T follicular helper cell (primary cell): ENCODE data around the gene SPECC1L.

Experiments used
- DNase-seq: peaks from one replicate; pipeline ENCODE4 v3.0.0-alpha.2; 2020; ENCODE audit warnings: low read depth

Gene SPECC1L

DNA sequence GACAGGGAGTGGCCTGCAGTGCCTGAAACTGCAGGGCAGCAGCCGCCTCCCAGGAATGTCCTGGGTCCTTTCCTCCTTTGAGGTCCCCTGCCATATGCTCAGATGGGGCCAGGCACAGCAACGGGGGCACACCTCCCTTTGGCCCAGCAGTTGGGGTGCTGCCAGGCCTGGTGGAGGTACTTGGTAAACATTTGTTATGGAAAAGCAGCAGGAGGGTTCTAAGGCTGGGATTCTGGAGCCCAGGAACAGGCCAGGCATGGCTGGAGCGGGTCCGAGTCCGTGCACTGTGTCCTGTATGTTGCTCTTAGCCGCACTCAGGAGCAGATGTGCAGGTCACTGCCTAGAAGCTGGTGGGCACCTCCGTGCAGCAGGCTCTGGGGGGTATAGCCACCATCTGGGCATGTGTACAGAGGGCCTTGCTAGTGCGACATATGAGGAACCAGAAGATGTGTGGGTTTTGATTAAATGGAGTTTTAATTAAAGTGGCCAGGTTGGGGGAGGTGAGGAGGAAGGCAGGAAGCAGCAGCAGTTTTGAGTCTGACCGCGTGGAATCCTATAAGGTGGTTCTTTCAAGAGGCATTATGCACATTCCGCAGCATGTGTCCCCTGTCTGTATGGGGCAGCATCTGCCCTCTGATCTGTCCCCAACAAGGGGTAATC, 158.2 kb downstream of the SPECC1L start:
- no peak for DNase-seq

DNA sequence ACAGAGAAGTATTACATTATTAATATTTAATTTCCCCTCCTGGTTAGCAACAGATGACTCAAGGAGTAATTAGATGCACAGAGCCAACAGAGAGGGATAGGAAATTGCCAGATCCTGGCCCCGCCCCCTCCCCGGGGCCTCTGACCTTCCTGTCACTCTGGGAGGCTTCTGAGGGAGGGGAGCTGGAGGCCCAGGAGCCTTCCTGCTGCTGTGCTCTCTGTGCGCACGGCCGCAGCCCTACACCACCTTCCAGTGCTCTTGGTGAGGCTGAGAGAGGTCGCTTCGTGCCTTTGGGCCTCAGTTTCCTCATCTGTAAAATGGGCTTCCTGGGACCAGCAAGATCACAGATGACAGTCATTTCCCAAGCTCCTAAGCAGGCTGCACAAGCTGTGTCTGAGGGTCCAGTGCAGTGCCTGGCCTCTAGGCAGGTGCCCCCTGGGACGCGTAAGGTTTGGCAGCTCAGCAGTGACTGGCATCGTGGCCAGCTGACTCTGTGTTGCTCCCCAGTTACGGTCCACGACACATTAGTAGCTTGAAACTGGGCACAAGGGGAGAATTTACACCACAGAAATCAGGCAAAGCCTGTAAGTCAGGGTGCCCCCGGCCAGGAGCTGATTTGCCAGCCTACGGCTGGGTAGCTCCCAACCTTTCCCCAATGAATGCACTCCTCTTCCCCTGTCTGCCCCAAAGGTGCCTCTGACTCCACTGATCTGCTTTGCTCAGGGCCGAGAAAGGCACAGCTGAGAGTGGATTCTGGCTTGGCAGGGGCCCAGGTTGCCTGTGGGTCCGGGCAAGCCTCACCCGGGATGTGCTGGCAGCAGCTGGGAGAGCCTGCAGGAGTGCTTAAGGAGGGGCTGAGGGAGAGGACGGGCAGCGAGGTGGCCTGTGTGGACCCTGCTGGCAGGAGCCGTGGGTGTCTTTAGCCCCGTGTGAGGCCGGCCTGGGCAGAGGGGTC, 159.1 kb downstream of the SPECC1L start:
- peak; percentile 40 for DNase-seq

DNA sequence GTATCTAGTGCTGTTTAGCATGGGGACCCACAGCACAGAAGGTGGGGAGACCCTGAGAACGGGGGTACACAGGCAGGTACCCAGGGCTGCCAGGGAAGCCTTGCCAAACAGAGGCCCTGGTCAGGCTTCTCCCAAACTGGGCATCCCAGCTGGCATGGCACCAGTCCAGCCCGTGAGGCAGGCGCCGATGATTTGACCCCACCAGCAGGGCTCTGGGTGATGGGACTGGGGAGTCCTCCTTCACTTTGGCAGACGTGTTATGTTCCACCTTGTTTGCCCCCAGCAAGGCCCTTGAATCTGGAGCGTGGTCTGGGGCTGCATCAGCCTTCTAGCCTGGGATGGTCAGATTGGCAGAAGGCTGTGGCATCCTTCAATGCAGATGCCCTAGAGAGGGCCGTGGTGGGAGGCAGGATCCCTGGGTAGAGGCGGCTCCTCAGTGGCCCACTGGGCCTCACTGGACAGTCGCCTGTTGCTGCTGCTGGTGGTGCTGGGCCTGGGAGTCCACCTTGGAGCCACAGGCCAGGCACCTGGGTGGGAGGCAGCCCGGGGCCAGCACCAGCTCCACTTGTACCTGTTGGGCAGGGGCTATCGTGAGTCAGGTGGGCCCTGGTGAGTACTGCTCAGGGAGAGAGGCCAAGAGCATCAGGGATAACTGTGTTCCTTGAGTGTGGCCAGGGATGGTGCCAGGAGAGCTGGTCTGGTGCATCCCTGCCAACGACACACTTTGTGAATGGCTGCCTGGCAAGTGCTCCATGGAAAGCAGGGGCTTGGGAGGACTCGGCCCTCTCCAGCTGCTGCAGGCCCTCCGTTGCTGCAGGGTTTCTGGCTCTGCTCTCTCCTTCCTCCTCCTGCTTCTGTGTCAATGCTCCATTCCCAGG, 160.0 kb downstream of the SPECC1L start:
- no peak for DNase-seq

DNA sequence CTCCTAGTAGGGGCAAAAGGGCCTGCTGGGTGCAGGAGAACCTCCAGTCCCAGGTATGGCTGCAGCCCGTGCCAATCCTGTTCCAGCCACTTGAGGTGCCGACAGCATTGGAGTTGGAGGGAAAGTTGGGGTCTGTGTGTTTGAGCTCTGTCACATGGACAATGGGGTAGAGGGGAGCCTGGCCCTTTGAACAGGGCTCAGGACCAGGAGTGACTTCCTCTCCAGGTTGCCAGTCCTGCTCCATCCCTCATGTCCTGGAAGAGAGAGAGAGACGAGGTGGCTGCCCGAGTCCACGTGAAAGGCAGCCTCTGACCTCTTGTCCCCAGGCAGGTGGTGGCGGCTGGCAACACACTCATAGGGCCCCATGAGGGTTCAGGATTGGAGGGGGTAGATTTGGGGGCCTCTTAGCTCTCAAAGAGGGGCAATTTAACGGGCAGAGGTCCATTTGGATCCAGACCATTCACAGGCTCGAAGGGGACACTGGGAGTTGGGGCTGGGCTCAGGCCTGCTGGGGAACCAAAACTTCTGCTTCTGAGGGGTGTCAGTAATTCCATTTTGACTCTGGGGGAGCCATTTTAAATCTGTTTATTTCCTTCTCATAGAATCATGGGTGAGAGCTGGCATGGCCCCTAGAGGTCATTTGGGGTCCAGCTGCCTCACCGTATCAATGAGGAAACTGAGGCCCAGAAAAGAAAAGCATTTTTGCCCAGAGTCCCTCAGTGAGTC, 160.8 kb downstream of the SPECC1L start:
- no peak for DNase-seq

DNA sequence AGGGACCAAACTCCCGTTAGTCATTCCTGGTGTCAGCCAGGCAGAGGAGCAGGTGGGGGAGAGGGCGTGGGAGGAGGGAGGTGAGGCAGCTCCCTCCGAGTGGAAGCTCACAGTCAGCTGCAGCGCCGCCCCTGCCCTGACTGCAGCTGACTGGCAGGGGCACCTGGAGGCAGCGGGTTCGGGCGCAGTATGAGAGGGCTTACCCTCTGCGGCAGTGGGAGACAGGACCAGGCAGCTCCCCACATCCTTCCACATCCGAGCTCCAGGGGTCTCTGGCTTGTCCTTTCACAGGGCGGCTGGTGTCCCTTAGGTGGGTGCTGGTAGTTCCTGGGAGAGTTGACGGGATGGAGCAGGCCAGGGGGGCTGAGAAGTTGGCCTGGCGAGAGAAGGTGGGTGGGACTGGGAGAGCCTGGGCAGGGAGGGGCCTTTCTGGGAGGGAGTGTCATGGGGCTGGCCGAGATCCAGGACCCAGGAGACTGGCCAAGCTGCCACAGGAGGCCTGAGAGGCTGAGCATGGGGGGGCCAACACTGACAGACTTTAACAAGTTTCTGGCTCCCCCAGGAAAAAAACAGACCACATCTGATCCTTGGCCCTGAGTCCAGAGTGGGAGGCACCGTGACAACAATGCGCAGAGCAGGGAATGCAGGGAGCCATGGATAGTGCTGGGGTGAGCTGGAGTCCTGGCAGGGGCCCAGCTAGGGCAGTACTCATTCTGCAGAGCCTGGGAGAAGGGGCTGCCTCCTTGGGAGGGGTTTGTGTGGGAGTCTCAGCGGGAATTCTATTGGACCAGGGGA, 161.6 kb downstream of the SPECC1L start:
- DNase-seq, result no peak

DNA sequence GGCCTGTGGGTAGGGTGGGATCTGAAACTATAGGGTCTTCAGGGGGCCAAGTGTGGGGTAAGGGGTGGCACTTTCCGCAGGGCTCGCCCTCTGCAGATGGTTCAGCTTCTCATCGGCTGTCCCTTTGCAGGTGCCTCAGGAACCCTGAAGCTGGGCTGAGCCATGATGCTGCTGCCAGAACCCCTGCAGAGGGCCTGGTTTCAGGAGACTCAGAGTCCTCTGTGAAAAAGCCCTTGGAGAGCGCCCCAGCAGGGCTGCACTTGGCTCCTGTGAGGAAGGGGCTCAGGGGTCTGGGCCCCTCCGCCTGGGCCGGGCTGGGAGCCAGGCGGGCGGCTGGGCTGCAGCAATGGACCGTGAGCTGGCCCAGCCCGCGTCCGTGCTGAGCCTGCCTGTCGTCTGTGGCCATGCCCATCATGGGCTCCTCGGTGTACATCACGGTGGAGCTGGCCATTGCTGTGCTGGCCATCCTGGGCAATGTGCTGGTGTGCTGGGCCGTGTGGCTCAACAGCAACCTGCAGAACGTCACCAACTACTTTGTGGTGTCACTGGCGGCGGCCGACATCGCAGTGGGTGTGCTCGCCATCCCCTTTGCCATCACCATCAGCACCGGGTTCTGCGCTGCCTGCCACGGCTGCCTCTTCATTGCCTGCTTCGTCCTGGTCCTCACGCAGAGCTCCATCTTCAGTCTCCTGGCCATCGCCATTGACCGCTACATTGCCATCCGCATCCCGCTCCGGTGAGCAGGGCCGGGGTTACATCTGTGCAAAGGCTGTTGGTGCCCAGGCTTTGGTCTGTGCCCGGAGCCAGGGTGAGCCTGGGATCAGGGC, 162.6 kb downstream of the SPECC1L start:
- DNase-seq, result no peak

DNA sequence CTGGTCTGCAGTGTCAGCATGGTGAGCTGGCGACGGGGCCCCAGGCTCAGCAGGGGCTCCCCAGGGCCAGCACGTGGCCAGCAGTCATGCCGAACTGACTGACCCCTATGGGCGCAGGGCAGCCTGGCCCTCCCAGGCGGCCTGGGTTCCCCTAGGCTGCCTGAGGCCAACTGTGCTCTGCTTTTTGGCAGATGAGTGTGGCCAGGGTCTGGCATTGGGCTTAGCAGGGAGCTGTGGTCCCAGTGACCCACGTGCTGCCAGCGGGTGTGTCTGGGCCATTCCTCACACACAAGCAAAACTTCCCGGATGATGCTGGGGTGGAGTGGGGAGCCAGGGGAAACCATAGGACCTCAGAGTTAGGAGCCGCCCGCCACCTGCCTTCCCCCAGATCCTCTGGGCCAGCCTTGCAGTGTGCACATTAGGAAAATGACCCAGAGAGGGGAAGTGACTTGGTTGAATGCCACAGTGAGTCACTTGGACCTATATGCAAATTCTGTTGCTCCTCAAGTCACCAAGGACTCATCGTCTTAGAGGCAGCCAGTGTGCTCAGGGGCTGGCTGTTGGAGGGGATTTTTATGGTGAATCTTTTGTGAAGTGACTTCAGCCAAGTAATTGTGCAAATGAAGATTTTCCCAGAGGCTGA, 163.3 kb downstream of the SPECC1L start:
- no peak for DNase-seq

DNA sequence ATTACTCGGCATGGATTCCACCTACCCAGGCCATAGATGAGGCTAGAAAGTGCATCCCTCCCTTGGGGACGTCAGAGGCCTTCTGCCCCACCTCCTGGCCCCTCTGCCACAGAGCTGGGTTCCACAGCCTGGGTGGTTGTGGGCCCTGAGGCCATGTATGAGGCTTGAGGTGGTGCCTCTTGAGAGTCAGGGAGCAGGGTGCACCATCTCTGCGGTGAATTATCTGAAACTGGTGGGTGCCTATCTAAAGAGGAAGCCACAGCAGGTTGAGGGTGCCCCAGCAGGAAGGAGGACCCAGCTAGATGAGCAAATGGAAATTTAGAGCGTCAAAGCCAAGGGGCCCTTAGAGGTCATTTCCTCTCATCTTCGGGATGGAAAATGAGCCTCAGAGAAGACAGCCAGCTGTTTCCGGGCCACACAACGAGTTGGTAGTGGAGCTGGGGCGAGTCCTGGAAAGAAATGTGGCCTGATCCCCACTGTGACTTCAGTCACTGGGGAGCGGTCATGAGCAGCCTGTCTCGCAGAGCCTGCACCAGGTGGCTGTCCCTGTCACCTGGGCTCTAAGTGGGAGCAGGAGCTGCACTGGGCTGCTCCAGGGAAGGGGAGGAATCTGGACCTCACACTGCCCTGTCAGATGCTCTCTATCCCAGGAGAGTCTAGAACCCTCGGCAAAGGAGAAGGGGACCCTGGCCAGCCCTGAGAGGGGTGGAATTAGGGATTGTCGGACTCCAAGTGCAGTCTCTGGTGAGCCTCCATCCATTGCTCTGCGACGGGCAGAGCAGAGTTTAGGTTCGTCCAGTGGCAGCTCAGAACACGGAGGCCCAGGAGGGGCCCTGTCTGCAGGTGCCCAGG, 164.1 kb downstream of the SPECC1L start:
- peak; percentile 52 for DNase-seq

DNA sequence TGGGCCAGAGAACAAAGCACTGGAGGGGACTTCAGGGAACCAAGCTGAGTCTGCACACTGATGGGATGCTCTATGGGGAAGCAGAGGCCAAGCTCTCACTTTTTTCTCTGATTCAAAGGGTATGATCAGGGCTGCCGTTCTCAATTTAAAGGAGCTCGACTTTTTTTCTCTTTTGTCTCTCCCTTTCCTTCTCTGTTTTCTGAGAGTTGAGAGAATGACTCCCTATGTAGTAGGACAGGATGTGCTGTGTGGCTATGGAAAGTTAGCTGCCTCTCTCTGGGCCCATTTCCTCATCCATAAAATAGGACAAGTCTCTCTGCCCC, 164.7 kb downstream of the SPECC1L start:
- DNase-seq, result no peak

DNA sequence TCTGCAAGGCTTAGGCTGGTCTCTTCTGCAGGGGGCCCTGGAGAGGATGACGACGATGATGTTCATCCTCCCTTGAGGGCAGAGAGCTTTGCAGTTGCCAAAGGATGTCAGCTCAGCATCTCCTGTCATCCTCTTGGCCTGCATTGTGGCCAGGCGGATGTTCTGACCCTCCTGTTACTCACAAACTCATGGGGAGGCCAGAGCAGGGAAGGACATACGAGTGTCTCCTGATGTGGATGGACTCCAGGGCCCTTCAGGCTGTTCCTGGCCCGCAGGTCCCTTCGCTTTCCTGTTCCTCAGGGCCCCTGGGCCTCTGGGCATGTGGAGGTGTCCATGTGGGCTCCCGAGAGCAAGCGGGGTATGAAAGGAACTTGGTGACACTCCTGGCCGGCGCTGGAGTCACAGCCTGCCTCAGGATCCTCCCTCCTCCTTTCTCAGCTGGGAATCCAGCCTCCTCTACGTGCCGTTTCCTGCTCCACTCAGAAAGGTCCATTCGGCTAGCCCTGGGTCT, 165.3 kb downstream of the SPECC1L start:
- DNase-seq, result no peak

DNA sequence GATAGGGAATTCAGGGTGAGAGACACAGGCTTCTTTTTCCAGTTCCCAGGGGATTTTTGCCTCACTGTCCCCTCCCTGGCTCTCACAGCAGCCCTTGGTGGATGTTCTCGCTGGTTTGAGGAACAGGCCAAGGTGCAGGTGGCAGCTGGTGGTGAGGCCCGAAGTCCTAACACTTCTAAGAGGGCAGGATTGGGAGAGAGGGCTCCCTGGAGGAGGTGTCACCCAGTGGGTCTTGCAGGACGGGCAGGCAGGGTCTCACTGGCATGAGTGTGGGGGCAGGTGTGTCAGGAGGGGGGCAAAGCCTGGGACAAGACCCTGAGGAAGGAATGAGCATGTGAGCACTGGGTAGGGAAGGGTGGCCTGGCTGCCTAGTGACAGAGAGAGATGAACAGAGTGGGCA, 165.9 kb downstream of the SPECC1L start:
- DNase-seq, result no peak

DNA sequence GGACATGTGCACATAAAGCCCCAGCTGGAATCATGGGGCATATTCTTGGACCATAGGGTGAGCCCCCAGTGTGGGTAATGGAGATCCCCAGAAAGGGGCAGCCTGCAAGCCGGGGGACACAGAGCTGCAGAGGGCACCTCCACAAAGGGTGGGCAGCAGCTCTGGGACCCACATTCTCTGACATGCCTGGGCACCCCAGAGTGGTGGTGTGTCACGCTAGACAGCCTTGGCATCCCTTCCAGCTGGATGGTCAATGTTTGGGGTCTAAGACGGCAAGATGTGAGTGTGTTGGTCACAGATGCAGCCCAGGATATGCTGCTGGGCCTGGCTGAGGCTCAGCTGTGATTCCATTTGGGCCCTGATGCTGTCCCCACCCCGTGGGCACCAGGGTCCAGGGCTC, 166.5 kb downstream of the SPECC1L start:
- no peak for DNase-seq

DNA sequence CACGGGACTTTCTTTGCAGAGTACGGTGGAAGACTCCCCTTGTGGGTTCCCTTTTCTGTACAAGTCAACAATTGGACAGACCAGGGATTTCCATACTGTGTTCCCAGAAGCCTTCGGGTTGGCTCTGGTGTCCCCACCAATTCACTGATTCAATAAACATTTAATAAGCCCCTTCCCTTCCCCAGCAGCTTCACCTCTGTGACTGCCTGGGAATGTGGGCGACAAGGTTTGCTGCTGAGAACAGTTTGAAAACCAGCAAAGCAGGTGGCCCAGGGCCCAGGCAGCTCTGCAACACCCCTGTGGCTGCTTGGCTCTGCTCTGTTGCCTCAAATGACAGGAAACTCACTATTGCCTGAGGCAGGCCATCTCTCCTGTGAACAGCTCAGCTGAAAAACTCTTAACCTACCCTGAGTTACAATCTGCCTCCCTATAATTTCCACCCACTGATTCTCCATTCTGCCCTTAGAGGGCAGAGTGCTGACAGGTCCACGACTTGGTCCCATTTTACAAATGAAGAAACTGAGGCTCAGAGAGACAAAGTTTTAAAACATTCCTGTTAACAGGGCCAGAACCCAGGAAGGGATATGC, 167.2 kb downstream of the SPECC1L start:
- DNase-seq, result no peak

DNA sequence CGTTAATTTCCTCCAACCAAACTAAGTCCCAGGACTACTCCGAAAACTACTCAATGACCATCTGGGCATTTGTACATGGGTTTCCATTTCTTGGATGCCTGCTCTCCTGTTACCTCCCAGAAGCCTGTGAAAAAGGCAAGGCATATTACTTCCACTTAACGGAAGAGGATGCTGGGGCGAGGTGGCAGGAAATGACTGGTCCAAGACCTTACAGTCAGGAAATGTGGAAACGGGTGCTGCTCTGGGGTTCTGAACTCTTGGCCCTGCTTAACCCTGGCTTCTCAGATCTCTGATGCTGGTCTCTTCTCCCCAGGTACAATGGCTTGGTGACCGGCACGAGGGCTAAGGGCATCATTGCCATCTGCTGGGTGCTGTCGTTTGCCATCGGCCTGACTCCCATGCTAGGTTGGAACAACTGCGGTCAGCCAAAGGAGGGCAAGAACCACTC, 169.7 kb downstream of the SPECC1L start:
- DNase-seq, result no peak

DNA sequence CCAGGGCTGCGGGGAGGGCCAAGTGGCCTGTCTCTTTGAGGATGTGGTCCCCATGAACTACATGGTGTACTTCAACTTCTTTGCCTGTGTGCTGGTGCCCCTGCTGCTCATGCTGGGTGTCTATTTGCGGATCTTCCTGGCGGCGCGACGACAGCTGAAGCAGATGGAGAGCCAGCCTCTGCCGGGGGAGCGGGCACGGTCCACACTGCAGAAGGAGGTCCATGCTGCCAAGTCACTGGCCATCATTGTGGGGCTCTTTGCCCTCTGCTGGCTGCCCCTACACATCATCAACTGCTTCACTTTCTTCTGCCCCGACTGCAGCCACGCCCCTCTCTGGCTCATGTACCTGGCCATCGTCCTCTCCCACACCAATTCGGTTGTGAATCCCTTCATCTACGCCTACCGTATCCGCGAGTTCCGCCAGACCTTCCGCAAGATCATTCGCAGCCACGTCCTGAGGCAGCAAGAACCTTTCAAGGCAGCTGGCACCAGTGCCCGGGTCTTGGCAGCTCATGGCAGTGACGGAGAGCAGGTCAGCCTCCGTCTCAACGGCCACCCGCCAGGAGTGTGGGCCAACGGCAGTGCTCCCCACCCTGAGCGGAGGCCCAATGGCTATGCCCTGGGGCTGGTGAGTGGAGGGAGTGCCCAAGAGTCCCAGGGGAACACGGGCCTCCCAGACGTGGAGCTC, 170.2 kb downstream of the SPECC1L start:
- no peak for DNase-seq

DNA sequence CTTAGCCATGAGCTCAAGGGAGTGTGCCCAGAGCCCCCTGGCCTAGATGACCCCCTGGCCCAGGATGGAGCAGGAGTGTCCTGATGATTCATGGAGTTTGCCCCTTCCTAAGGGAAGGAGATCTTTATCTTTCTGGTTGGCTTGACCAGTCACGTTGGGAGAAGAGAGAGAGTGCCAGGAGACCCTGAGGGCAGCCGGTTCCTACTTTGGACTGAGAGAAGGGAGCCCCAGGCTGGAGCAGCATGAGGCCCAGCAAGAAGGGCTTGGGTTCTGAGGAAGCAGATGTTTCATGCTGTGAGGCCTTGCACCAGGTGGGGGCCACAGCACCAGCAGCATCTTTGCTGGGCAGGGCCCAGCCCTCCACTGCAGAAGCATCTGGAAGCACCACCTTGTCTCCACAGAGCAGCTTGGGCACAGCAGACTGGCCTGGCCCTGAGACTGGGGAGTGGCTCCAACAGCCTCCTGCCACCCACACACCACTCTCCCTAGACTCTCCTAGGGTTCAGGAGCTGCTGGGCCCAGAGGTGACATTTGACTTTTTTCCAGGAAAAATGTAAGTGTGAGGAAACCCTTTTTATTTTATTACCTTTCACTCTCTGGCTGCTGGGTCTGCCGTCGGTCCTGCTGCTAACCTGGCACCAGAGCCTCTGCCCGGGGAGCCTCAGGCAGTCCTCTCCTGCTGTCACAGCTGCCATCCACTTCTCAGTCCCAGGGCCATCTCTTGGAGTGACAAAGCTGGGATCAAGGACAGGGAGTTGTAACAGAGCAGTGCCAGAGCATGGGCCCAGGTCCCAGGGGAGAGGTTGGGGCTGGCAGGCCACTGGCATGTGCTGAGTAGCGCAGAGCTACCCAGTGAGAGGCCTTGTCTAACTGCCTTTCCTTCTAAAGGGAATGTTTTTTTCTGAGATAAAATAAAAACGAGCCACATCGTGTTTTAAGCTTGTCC, 171.0 kb downstream of the SPECC1L start:
- no peak for DNase-seq
